HEK293 (cell line): Measurements from ENCODE around the gene CDIPT.

Source experiments
- CTCF ChIP-seq: fragments of 450-650 bp; formaldehyde crosslinking; IDR thresholded peaks from 2 replicates; pipeline ENCODE4 v1.5.1; 2016; ENCODE audit warnings: missing biosample characterization, missing genetic modification characterization
- ZBTB7A ChIP-seq: fragments of 450-650 bp; formaldehyde crosslinking; IDR thresholded peaks from 2 replicates; pipeline ENCODE4 v1.5.1; 2016; ENCODE audit warnings: low read depth, missing biosample characterization, missing genetic modification characterization
- ZNF560 ChIP-seq: fragments of 450-650 bp; formaldehyde crosslinking; IDR thresholded peaks from 2 replicates; pipeline ENCODE4 v1.5.1; 2017; ENCODE audit warnings: missing biosample characterization, missing genetic modification characterization, borderline replicate concordance
- TF ChIP-seq, protein P1 (sequence below): fragments of 450-650 bp; formaldehyde crosslinking; IDR thresholded peaks from 2 replicates; pipeline ENCODE4 v1.5.1; 2016; ENCODE audit warnings: missing biosample characterization, missing genetic modification characterization
- TF ChIP-seq, protein P2 (sequence below): fragments of 450-650 bp; formaldehyde crosslinking; IDR thresholded peaks from 2 replicates; pipeline ENCODE4 v1.5.1; 2016; ENCODE audit warnings: missing biosample characterization, missing genetic modification characterization

DNA sequence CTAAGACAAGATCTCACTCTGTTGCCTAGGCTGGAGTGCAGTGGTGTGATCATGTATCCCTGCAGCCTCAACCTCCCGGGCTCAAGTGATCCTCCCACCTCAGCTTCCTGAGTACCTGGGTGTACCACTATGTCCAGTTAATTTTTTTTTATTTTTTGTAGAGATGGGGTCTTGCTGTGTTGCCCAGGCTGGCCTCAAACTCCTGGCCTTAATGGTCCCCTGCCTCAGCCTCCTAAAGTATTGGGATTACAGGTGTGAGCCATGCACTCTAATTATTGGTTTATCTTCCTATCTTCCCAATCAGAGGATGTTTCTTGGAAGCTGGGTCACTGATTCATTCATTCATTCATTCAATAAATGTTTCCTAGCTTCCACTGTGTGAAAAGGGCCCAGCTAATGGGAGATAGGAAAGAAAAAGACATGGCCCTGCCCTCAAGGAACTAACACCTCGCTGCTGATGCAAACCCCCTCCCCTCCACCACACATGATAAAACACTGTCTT, 45.7 kb upstream of the CDIPT start:
- TF ChIP-seq CTCF (no peak), ZNF560 (tag by site-specific recombination) (no peak), ZBTB7A (no peak)
- TF ChIP-seq, protein P1, sequence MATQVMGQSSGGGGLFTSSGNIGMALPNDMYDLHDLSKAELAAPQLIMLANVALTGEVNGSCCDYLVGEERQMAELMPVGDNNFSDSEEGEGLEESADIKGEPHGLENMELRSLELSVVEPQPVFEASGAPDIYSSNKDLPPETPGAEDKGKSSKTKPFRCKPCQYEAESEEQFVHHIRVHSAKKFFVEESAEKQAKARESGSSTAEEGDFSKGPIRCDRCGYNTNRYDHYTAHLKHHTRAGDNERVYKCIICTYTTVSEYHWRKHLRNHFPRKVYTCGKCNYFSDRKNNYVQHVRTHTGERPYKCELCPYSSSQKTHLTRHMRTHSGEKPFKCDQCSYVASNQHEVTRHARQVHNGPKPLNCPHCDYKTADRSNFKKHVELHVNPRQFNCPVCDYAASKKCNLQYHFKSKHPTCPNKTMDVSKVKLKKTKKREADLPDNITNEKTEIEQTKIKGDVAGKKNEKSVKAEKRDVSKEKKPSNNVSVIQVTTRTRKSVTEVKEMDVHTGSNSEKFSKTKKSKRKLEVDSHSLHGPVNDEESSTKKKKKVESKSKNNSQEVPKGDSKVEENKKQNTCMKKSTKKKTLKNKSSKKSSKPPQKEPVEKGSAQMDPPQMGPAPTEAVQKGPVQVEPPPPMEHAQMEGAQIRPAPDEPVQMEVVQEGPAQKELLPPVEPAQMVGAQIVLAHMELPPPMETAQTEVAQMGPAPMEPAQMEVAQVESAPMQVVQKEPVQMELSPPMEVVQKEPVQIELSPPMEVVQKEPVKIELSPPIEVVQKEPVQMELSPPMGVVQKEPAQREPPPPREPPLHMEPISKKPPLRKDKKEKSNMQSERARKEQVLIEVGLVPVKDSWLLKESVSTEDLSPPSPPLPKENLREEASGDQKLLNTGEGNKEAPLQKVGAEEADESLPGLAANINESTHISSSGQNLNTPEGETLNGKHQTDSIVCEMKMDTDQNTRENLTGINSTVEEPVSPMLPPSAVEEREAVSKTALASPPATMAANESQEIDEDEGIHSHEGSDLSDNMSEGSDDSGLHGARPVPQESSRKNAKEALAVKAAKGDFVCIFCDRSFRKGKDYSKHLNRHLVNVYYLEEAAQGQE (tag by site-specific recombination): no peak
- TF ChIP-seq, protein P2, sequence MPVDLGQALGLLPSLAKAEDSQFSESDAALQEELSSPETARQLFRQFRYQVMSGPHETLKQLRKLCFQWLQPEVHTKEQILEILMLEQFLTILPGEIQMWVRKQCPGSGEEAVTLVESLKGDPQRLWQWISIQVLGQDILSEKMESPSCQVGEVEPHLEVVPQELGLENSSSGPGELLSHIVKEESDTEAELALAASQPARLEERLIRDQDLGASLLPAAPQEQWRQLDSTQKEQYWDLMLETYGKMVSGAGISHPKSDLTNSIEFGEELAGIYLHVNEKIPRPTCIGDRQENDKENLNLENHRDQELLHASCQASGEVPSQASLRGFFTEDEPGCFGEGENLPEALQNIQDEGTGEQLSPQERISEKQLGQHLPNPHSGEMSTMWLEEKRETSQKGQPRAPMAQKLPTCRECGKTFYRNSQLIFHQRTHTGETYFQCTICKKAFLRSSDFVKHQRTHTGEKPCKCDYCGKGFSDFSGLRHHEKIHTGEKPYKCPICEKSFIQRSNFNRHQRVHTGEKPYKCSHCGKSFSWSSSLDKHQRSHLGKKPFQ (tag by site-specific recombination): no peak
